ENCODE measurements around the gene NDC80.

Gene NDC80

GRCh38 chr18:2564373-2564772 is 7.0 kb upstream of the NDC80 start:
- DNase-seq, result no peak

GRCh38 chr18:2568129-2568528 is 3.2 kb upstream of the NDC80 start:
- no peak for DNase-seq

GRCh38 chr18:2568605-2569004 is 2.8 kb upstream of the NDC80 start:
- DNase-seq, result no peak

GRCh38 chr18:2569338-2570207 is 1.8 kb upstream of the NDC80 start:
- DNase-seq, result no peak

GRCh38 chr18:2570772-2571199 is 571 bp upstream of the NDC80 start:
- DNase-seq, result peak; percentile 85

GRCh38 chr18:2572171-2572569 is 813 bp downstream of the NDC80 start:
- no peak for DNase-seq

GRCh38 chr18:2572892-2573291 is 1.5 kb downstream of the NDC80 start:
- no peak for DNase-seq

- no peak for DNase-seq
Measured at GRCh38 chr18:2573408-2573807, 2.1 kb downstream of the NDC80 start.

GRCh38 chr18:2587788-2588187 is 16.4 kb downstream of the NDC80 start:
- no peak for DNase-seq

- DNase-seq, result no peak
Measured at GRCh38 chr18:2588666-2589344, 17.4 kb downstream of the NDC80 start.

- no peak for DNase-seq
Measured at GRCh38 chr18:2589345-2590068, 18.1 kb downstream of the NDC80 start.

GRCh38 chr18:2590303-2590702 is 18.9 kb downstream of the NDC80 start:
- DNase-seq, result no peak

- DNase-seq, result no peak
Measured at GRCh38 chr18:2597639-2598038, 26.3 kb downstream of the NDC80 start.

GRCh38 chr18:2602844-2603243 is 31.5 kb downstream of the NDC80 start:
- no peak for DNase-seq

- no peak for DNase-seq
Measured at GRCh38 chr18:2606335-2606734, 35.0 kb downstream of the NDC80 start.

- DNase-seq, result no peak
Measured at GRCh38 chr18:2609604-2610003, 38.2 kb downstream of the NDC80 start.

GRCh38 chr18:2610549-2610948 is 39.2 kb downstream of the NDC80 start:
- no peak for DNase-seq

GRCh38 chr18:2612996-2613395 is 41.6 kb downstream of the NDC80 start:
- no peak for DNase-seq

GRCh38 chr18:2617401-2617998 is 46.1 kb downstream of the NDC80 start:
- DNase-seq, result no peak

GRCh38 chr18:2618009-2618408 is 46.7 kb downstream of the NDC80 start:
- DNase-seq, result no peak

- no peak for DNase-seq
Measured at GRCh38 chr18:2625217-2625616, 53.9 kb downstream of the NDC80 start.

- no peak for DNase-seq
Measured at GRCh38 chr18:2627821-2628276, 56.5 kb downstream of the NDC80 start.

GRCh38 chr18:2629003-2629402 is 57.6 kb downstream of the NDC80 start:
- DNase-seq, result no peak
